Stimulated activated naive CD8-positive, alpha-beta T cell treated with anti-CD3 and anti-CD28 coated beads, Interleukin-15, Interleukin-2, amounts not matched to agents 100 ng/mL and 50 ng/mL, for 24 hours (primary cell): ENCODE results near the gene SVIL.
"Not testable (repeated sequence)": the region's sequence is repeated elsewhere in the genome, so short reads cannot be mapped to it uniquely, and the experiment has no call there.

Experiments
- H3K27ac Mint-ChIP-seq: one replicate; pipeline ENCODE4 v1.8.0; 2021; ENCODE audit warnings: mild to moderate bottlenecking, mixed read lengths
- H3K27me3 Mint-ChIP-seq: one replicate; pipeline ENCODE4 v1.8.0; 2021; ENCODE audit warnings: mixed read lengths
- H3K36me3 Mint-ChIP-seq: one replicate; pipeline ENCODE4 v1.8.0; 2021; ENCODE audit warnings: low read depth, mixed read lengths
- H3K4me1 Mint-ChIP-seq: one replicate; pipeline ENCODE4 v1.8.0; 2021; ENCODE audit warnings: low read depth, mixed read lengths
- H3K4me3 Mint-ChIP-seq: one replicate; pipeline ENCODE4 v1.8.0; 2021; ENCODE audit warnings: mild to moderate bottlenecking, mixed read lengths
- H3K9me3 Mint-ChIP-seq: one replicate; pipeline ENCODE4 v1.8.0; 2021; ENCODE audit warnings: mixed read lengths

SVIL gene

DNA sequence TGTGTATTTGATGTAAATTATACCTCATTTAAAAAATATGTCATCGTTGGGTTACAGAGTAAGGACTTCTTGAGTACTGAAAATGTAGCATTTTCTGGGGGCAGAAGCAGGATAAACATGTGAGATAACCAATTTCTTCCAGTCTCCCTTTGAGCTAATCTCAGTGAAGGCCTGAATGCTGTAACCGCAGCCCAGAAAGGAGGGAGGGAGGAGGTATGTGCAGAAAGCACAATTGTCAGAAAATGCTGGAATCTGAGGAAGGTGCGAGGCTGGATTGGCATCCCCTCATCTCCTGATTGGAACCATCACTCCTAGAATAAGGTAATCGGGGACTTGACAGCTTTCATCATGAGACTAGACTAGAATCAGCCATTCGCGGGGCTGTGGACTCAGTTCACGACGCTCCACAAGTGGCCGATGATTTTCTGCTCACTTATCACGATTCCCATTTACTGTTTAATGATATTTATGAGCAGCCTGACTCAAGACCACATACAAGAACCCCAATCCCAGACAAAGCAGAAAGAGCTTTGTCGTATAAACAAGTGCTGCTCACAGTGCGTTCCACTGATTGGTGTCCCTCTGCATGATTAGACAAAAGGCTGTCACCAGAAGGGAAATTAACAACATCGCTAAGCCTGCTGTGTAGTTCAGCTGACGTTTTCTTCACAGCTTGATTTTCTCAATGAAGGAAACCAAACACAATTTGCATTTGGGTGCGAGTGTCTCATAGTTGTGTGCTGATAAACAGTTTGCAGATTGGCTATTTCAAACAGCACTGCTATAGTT lies 93.2 kb downstream of the SVIL start:
- Mint-ChIP-seq H3K27ac (no peak overlapping the region), H3K4me1 (peaks cover under 1% of the 10 kb centered on the region), H3K4me3 (no peak overlapping the region), H3K9me3 (no peaks in the 10 kb centered on the region), H3K36me3 (peaks cover 9% of the 10 kb centered on the region), H3K27me3 (no peaks in the 10 kb centered on the region)

- H3K4me3 Mint-ChIP-seq = no peak overlapping the region
- peaks cover 8% of the 10 kb centered on the region for H3K4me1 Mint-ChIP-seq
- H3K36me3 Mint-ChIP-seq = peaks cover 14% of the 10 kb centered on the region
- H3K27me3 Mint-ChIP-seq = no peaks in the 10 kb centered on the region
- H3K27ac Mint-ChIP-seq = no peak overlapping the region
- no peaks in the 10 kb centered on the region for H3K9me3 Mint-ChIP-seq
These were observed 94.8 kb downstream of the SVIL start for GRCh38 chr10:29540016-29540415.

DNA sequence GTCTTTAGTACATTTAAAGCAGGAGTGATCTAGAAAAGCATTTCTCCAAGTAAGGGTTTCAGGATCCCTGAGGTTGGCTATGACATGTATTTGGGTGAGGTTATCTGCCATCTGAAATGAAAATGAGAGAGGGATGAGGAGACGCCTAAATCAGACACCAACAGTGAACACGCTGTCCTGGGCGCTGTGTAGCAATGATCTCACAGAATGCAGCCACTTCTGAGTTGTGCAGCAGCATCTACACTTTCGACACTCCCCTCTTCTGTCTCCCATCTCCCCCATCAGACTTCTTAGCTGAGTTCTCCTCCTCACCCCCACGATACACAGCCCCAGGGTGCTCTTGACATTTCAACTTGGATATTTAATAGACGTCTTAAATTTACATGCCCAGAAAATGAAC lies 95.4 kb downstream of the SVIL start:
- Mint-ChIP-seq H3K4me3 (no peak overlapping the region), H3K4me1 (peaks cover 8% of the 10 kb centered on the region), H3K9me3 (no peaks in the 10 kb centered on the region), H3K36me3 (peaks cover 14% of the 10 kb centered on the region), H3K27me3 (no peaks in the 10 kb centered on the region), H3K27ac (no peak overlapping the region)

- Mint-ChIP-seq H3K27ac (no peak overlapping the region), H3K4me1 (peaks cover 8% of the 10 kb centered on the region), H3K4me3 (no peak overlapping the region), H3K27me3 (no peaks in the 10 kb centered on the region), H3K9me3 (no peaks in the 10 kb centered on the region), H3K36me3 (peaks cover 14% of the 10 kb centered on the region)
These were observed 97.0 kb downstream of the SVIL start for GRCh38 chr10:29537799-29538198.

GRCh38 chr10:29536691-29537090 lies 98.1 kb downstream of the SVIL start:
- not testable (repeated sequence) for H3K27ac Mint-ChIP-seq, H3K9me3 Mint-ChIP-seq, H3K4me1 Mint-ChIP-seq, H3K4me3 Mint-ChIP-seq, H3K27me3 Mint-ChIP-seq
- H3K36me3 Mint-ChIP-seq = peaks cover 14% of the 10 kb centered on the region

DNA sequence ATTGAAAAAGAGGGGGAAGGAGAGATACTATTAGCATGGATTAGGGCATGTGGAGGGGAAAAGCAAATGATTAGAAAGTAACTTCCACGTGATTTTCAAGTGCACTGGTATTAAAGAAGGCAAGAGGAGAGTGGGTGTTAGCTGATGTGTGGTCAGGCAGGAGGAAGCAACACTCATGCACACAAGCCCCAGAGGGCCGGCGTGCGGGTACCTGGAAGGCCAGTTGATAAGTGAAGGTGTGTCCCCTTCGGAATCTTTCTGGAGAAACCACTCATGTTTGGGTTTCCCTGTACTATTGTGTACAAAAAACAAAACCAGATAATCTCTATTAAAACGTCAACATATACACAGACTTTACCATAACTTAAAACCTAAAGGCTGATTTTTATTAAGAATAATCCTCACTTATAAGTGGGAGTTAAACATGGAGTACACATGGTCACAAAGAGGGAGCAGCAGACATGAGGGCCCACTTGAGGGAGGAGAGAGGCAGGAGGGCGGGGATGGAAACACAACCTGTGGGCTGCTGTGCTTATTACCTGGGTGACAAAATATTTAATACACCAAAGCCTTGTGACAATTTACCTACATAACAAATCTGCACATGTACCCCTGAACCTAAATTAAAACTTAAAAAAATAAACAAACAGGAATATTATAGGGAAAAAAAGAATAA lies 98.9 kb downstream of the SVIL start:
- Mint-ChIP-seq H3K36me3 (peaks cover 14% of the 10 kb centered on the region), H3K4me3 (no peak overlapping the region), H3K9me3 (no peaks in the 10 kb centered on the region), H3K4me1 (peaks cover 8% of the 10 kb centered on the region), H3K27me3 (no peaks in the 10 kb centered on the region), H3K27ac (peak overlapping the region; percentile 46)

GRCh38 chr10:29535012-29535777 lies 99.6 kb downstream of the SVIL start:
- H3K27ac Mint-ChIP-seq = peak overlapping the region; percentile 46
- no peaks in the 10 kb centered on the region for H3K9me3 Mint-ChIP-seq
- H3K4me1 Mint-ChIP-seq = peaks cover 8% of the 10 kb centered on the region
- H3K27me3 Mint-ChIP-seq = no peaks in the 10 kb centered on the region
- H3K36me3 Mint-ChIP-seq = peaks cover 8% of the 10 kb centered on the region
- H3K4me3 Mint-ChIP-seq = no peak overlapping the region

DNA sequence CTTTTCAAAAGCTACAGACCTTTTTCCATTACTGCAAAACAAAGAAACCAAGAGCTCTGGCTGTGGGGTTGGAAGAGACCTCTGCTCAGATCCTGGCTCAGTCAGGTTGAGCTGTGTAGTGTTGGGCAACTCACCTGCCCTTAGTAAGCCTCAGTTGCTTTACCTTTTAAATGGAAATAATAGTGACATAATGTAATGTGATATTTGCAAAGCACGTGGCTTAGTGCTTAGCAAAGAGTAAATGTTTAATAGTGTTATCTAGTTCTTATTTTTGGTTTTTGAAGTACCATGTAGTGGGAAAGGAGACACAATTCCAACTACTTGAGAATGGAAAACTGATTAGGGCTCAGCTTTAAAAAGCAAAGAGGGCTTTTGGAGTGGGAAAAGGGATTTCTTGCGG lies 100.2 kb downstream of the SVIL start:
- Mint-ChIP-seq H3K9me3 (no peaks in the 10 kb centered on the region), H3K36me3 (peaks cover 10% of the 10 kb centered on the region), H3K27ac (no peak overlapping the region), H3K4me1 (peaks cover 8% of the 10 kb centered on the region), H3K4me3 (no peak overlapping the region), H3K27me3 (no peaks in the 10 kb centered on the region)

GRCh38 chr10:29533696-29534285 lies 101.0 kb downstream of the SVIL start:
- Mint-ChIP-seq H3K36me3 (peaks cover 12% of the 10 kb centered on the region), H3K27ac (no peak overlapping the region), H3K4me3 (no peak overlapping the region), H3K4me1 (peaks cover 8% of the 10 kb centered on the region), H3K9me3 (no peaks in the 10 kb centered on the region), H3K27me3 (no peaks in the 10 kb centered on the region)

- Mint-ChIP-seq H3K36me3 (peaks cover 15% of the 10 kb centered on the region), H3K27me3 (no peaks in the 10 kb centered on the region), H3K4me3 (no peak overlapping the region), H3K27ac (no peak overlapping the region), H3K4me1 (peaks cover 8% of the 10 kb centered on the region), H3K9me3 (no peaks in the 10 kb centered on the region)
These were observed 101.7 kb downstream of the SVIL start for GRCh38 chr10:29533046-29533445.

GRCh38 chr10:29532256-29532878 lies 102.4 kb downstream of the SVIL start:
- no peaks in the 10 kb centered on the region for H3K9me3 Mint-ChIP-seq
- H3K36me3 Mint-ChIP-seq = peaks cover 17% of the 10 kb centered on the region
- no peaks in the 10 kb centered on the region for H3K27me3 Mint-ChIP-seq
- H3K4me1 Mint-ChIP-seq = peaks cover 8% of the 10 kb centered on the region
- no peak overlapping the region for H3K27ac Mint-ChIP-seq
- no peak overlapping the region for H3K4me3 Mint-ChIP-seq

GRCh38 chr10:29530112-29530976 lies 104.4 kb downstream of the SVIL start:
- Mint-ChIP-seq H3K4me3 (no peak overlapping the region), H3K27me3 (no peaks in the 10 kb centered on the region), H3K27ac (no peak overlapping the region), H3K36me3 (peaks cover 16% of the 10 kb centered on the region), H3K9me3 (no peaks in the 10 kb centered on the region), H3K4me1 (peaks cover under 1% of the 10 kb centered on the region)

DNA sequence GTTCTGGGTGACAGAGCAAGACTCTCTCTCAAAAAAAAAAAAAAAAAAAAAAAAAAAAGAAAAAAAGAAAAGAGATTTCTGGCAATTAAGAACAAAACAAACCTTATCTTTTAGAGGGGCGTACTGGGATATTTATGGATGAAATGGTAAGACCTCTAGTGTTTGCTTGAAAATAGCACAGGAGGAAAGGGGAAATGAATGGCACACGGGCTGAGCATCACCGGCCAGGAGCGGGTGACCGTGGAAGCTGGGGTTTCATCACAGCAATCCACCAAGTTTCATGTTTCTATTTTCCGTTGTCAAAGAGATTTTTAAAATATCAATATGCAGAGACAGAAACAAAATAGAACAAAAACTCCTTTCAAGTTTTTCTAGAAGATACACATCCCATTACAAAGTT lies 105.6 kb downstream of the SVIL start:
- Mint-ChIP-seq H3K27me3 (no peaks in the 10 kb centered on the region), H3K27ac (no peak overlapping the region), H3K9me3 (no peaks in the 10 kb centered on the region), H3K36me3 (peaks cover 20% of the 10 kb centered on the region), H3K4me1 (no peaks in the 10 kb centered on the region), H3K4me3 (no peak overlapping the region)

DNA sequence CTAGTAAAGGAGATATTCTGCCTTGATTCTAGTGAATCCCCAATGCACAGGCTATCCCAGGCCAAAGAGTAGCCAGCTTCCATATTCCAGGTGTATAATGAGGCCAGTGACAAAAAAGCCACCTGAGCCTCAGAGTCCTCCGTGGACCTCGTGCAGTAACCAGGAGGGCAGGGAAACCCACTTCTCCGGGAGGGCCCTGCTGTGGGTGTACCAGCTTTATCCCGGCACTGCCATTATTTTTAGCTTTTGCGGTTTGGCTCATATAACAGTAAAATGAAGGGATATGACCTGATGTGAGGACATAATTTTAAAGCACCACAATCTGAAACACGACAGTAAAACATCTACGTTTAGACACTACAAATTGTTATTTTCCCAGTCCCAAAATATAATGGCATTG lies 109.0 kb downstream of the SVIL start:
- H3K27ac Mint-ChIP-seq = no peak overlapping the region
- H3K36me3 Mint-ChIP-seq = peaks cover 34% of the 10 kb centered on the region
- no peaks in the 10 kb centered on the region for H3K27me3 Mint-ChIP-seq
- H3K4me1 Mint-ChIP-seq = no peaks in the 10 kb centered on the region
- no peaks in the 10 kb centered on the region for H3K9me3 Mint-ChIP-seq
- H3K4me3 Mint-ChIP-seq = no peak overlapping the region
